22Rv1 (cell line): ENCODE results near the gene RPTOR.

Experiments
- CTCF ChIP-seq: fragments of 450-650 bp; IDR thresholded peaks from 2 replicates; pipeline ENCODE4 v1.5.1; 2017; ENCODE audit warnings: mild to moderate bottlenecking
- ZFX ChIP-seq: fragments of 450-650 bp; IDR thresholded peaks from 2 replicates; pipeline ENCODE4 v1.6.1; 2017; ENCODE audit warnings: antibody characterized with exemption, borderline replicate concordance

- TF ChIP-seq CTCF: no peak
- TF ChIP-seq ZFX: no peak
Observed at GRCh38 chr17:80860101-80860671, 315.5 kb downstream of the RPTOR start.
